HepG2 (cell line): ENCODE data around the gene PFKFB2. TPM values are rescaled to one million over a fixed set of nuclear protein-coding genes. Genes with fewer than 3 reads are reported as not detected.
A peak's percentile ranks its signal among the peaks of the same experiment; 100 is the strongest.

ENCODE experiments used
- ARHGAP35 ChIP-seq: sonication (generic); formaldehyde crosslinking; IDR thresholded peaks from 2 replicates; pipeline ENCODE4 v1.9.0; 2022; ENCODE audit warnings: mild to moderate bottlenecking, inconsistent platforms, moderate library complexity, missing genetic modification reagents, borderline replicate concordance
- ARID3A ChIP-seq: IDR thresholded peaks from 2 replicates; pipeline ENCODE4 v1.6.1; 2012; ENCODE audit warnings: low read depth, low read length, improper control_type of control experiment
- ATAD3A ChIP-seq: sonication (generic); formaldehyde crosslinking; IDR thresholded peaks from 2 replicates; pipeline ENCODE4 v1.4.0; 2020; ENCODE audit warnings: missing genetic modification reagents
- ATF1 ChIP-seq: IDR thresholded peaks from 2 replicates; pipeline ENCODE4 v1.6.1; 2016; ENCODE audit warnings: mild to moderate bottlenecking, control low read depth
- GATAD1 ChIP-seq: IDR thresholded peaks from 2 replicates; pipeline ENCODE4 v1.6.1; 2016; ENCODE audit warnings: missing genetic modification reagents, missing compliant biosample characterization
- HIC2 ChIP-seq: sonication (generic); formaldehyde crosslinking; IDR thresholded peaks from 2 replicates; pipeline ENCODE4 v1.9.0; 2022; ENCODE audit warnings: low read depth, missing genetic modification reagents
- HIVEP1 ChIP-seq: sonication (generic); formaldehyde crosslinking; IDR thresholded peaks from 2 replicates; pipeline ENCODE4 v1.4.0; 2020; ENCODE audit warnings: mild to moderate bottlenecking, missing genetic modification reagents
- KDM6A ChIP-seq: IDR thresholded peaks from 2 replicates; pipeline ENCODE4 v1.6.1; 2016; ENCODE audit warnings: low read depth
- MEF2D ChIP-seq: sonication (generic); formaldehyde crosslinking; IDR thresholded peaks from 2 replicates; pipeline ENCODE4 v1.5.1; 2020; ENCODE audit warnings: mild to moderate bottlenecking, missing genetic modification reagents
- MEIS2 ChIP-seq: sonication (generic); formaldehyde crosslinking; IDR thresholded peaks from 2 replicates; pipeline ENCODE4 v1.9.0; 2021; ENCODE audit warnings: mild to moderate bottlenecking, missing genetic modification reagents
- NRL ChIP-seq: sonication (generic); formaldehyde crosslinking; IDR thresholded peaks from 2 replicates; pipeline ENCODE4 v1.5.0; 2020; ENCODE audit warnings: missing genetic modification reagents, mild to moderate bottlenecking, moderate library complexity, borderline replicate concordance
- SETDB1 ChIP-seq: sonication (generic); formaldehyde crosslinking; IDR thresholded peaks from 2 replicates; pipeline ENCODE4 v1.5.1; 2020; ENCODE audit warnings: missing genetic modification reagents, mild to moderate bottlenecking, borderline replicate concordance
- SP140L ChIP-seq: sonication (generic); formaldehyde crosslinking; IDR thresholded peaks from 2 replicates; pipeline ENCODE4 v1.4.0; 2020; ENCODE audit warnings: missing genetic modification reagents, borderline replicate concordance
- STAG1 ChIP-seq: sonication (generic); formaldehyde crosslinking; IDR thresholded peaks from 2 replicates; pipeline ENCODE4 v1.4.0; 2020; ENCODE audit warnings: missing genetic modification reagents
- TAF1 ChIP-seq: sonication (generic); formaldehyde crosslinking; IDR thresholded peaks from 2 replicates; pipeline ENCODE4 v1.4.0; 2020; ENCODE audit warnings: missing genetic modification reagents
- ZBTB43 ChIP-seq: sonication (generic); formaldehyde crosslinking; conservative IDR thresholded peaks from 2 replicates; pipeline ENCODE4 v1.4.0; 2020; ENCODE audit warnings: missing genetic modification reagents
- ZFP36 ChIP-seq: fragments of 150-350 bp; IDR thresholded peaks from 2 replicates; pipeline ENCODE4 v1.6.1; 2018; ENCODE audit warnings: borderline replicate concordance, low read length, low read depth; ENCODE audit not compliant: partially characterized antibody
- ZNF264 ChIP-seq: sonication (generic); formaldehyde crosslinking; IDR thresholded peaks from 2 replicates; pipeline ENCODE4 v1.4.0; 2020; ENCODE audit warnings: missing genetic modification reagents
- ZNF33A ChIP-seq: sonication (generic); formaldehyde crosslinking; IDR thresholded peaks from 2 replicates; pipeline ENCODE4 v1.5.1; 2020; ENCODE audit warnings: missing genetic modification reagents, mild to moderate bottlenecking, moderate library complexity, borderline replicate concordance
- ZNF639 ChIP-seq: conservative IDR thresholded peaks from 2 replicates; pipeline ENCODE4 v1.6.1; 2018; ENCODE audit warnings: missing genetic modification reagents
- ZNF746 ChIP-seq: sonication (generic); formaldehyde crosslinking; IDR thresholded peaks from 2 replicates; pipeline ENCODE4 v1.8.0; 2022; ENCODE audit warnings: mild to moderate bottlenecking, missing genetic modification reagents
- ZNF790 ChIP-seq: sonication (generic); formaldehyde crosslinking; IDR thresholded peaks from 2 replicates; pipeline ENCODE4 v1.8.0; 2022; ENCODE audit warnings: missing genetic modification reagents, mild to moderate bottlenecking, borderline replicate concordance
- ZSCAN9 ChIP-seq: IDR thresholded peaks from 2 replicates; pipeline ENCODE4 v1.6.1; 2016; ENCODE audit warnings: borderline replicate concordance
- ZUFSP ChIP-seq: sonication (generic); formaldehyde crosslinking; IDR thresholded peaks from 2 replicates; pipeline ENCODE4 v1.9.0; 2021; ENCODE audit warnings: missing genetic modification reagents, mild to moderate bottlenecking, borderline replicate concordance
- polyA plus RNA-seq, 8 experiments: library from polyadenylated mRNA; depleted of rRNA in 3 of 8; stranded (reverse) in 7 of 8; unstranded in 1 of 8; fragments of >200 nt; fragmentation: Illumina TruSeq in 4 of 8; extraction: Trizol in 4 of 8; gene quantifications; 2 replicates each; pipeline versions ENCODE4 v1.2.1 to v1.2.3, GENCODE V29; 2011 to 2016; ENCODE audit warnings: low read depth in 4 of 8, missing spikeins in 1 of 8, mixed read lengths in 1 of 8; ENCODE audit not compliant: insufficient read depth in 1 of 8
- total RNA-seq, 5 experiments: library from RNA; depleted of rRNA; stranded (reverse); fragments of >200 nt; fragmentation: Illumina TruSeq; extraction: Trizol; gene quantifications; 2 replicates each; pipeline ENCODE4 v1.2.3, GENCODE V29; 2016; ENCODE audit warnings: low read depth in 1 of 5

Gene PFKFB2
- total and polyA plus RNA-seq, 2 of the 13 experiments (the other 11 are each of a cell fraction or from before 2014, with no cell fraction given): 4.6 to 10.6 TPM

GRCh38 chr1:207103892-207104373, 50.9 kb downstream of the PFKFB2 start, which contains the start of gene C4BPA (continued):
- TF ChIP-seq ZNF33A (no peak), ZBTB43 (no peak), MEF2D (CRISPR knock-in tag) (peak; percentile 52; the same call in 1 of the 2 replicates), SP140L (0 out of 2 replicates have a peak, but pooled peaks have one; percentile 82), SETDB1 (no peak), GATAD1 (CRISPR knock-in tag) (no peak), ARHGAP35 (CRISPR knock-in tag) (no peak), TAF1 (CRISPR knock-in tag) (no peak), ATAD3A (no peak), ARID3A (peak; percentile 90), ZFP36 (no peak), MEIS2 (peak; percentile 33; the same call in 1 of the 2 replicates), ZNF264 (no peak), ZUFSP (CRISPR knock-in tag) (no peak), STAG1 (CRISPR knock-in tag) (no peak), ZNF639 (CRISPR knock-in tag) (no peak), ZNF790 (no peak), HIC2 (CRISPR knock-in tag) (no peak), ZSCAN9 (CRISPR knock-in tag) (no peak), KDM6A (CRISPR knock-in tag) (peak; percentile 38; the same call in 1 of the 2 replicates), NRL (CRISPR knock-in tag) (no peak), HIVEP1 (CRISPR knock-in tag) (no peak), ZNF746 (CRISPR knock-in tag) (no peak), ATF1 (CRISPR knock-in tag) (no peak)
